ENCODE data around the gene CDH4.

CDH4 gene

DNA sequence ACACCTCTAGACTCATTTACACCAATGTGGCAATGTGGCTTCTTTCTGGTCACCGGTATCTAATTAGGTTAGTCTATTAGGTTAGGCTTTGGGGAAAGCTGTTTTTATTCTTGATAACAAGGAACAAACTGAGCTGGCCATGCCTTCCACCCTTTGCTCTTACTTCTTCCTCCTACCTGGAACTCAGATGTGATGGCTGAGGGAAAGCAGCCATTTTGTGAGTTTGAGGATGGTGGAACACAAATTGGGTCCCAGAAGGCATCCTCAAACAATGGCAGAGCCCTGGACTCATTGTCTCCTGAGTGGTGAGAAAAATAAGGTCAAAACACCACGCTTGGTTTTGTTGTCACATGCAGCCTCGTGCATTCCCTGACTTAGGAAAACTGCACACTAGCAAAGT is 7.7 kb downstream of the CDH4 start:
- no peak for TF ChIP-seq YY1 (IDR thresholded peaks at IDR 0.05; ENCODE audit: low read depth)
- TF ChIP-seq ZBTB7A (IDR thresholded peaks at IDR 0.05; ENCODE audit: low read depth) = no peak
- no peak for TF ChIP-seq NFIC (IDR thresholded peaks at IDR 0.05)
- TF ChIP-seq TEAD4 (IDR thresholded peaks at IDR 0.05) = no peak
- TF ChIP-seq TCF12 (IDR thresholded peaks at IDR 0.05; ENCODE audit: low read depth) = no peak
- TF ChIP-seq EP300 (IDR thresholded peaks at IDR 0.05; ENCODE audit: borderline replicate concordance) = no peak
- no peak for TF ChIP-seq CREB1 (IDR thresholded peaks at IDR 0.05; ENCODE audit: low read depth)
- no peak for TF ChIP-seq RAD21 (IDR thresholded peaks at IDR 0.05; ENCODE audit: low read depth)

GRCh38 chr20:61260905-61261304 is 8.8 kb downstream of the CDH4 start:
- 0 out of 2 replicates have a peak, but pooled peaks have one; percentile 4 for TF ChIP-seq RAD21 (IDR thresholded peaks at IDR 0.05; ENCODE audit: low read depth)
- no peak for TF ChIP-seq FOXM1 (IDR thresholded peaks at IDR 0.05; ENCODE audit: borderline replicate concordance, low read depth)

- TF ChIP-seq USF1 (IDR thresholded peaks at IDR 0.05) (no peak), NFIC (IDR thresholded peaks at IDR 0.05) (no peak), EP300 (IDR thresholded peaks at IDR 0.05; ENCODE audit: borderline replicate concordance) (no peak), CREB1 (IDR thresholded peaks at IDR 0.05; ENCODE audit: low read depth) (no peak), TCF12 (IDR thresholded peaks at IDR 0.05; ENCODE audit: low read depth) (no peak), YY1 (IDR thresholded peaks at IDR 0.05; ENCODE audit: low read depth) (no peak), MAX (IDR thresholded peaks at IDR 0.05) (no peak), ZBTB7A (IDR thresholded peaks at IDR 0.05; ENCODE audit: low read depth) (no peak), RAD21 (IDR thresholded peaks at IDR 0.05; ENCODE audit: low read depth) (no peak), FOXM1 (IDR thresholded peaks at IDR 0.05; ENCODE audit: borderline replicate concordance, low read depth) (no peak), TAF1 (IDR thresholded peaks at IDR 0.05; ENCODE audit: low read depth) (no peak), TEAD4 (IDR thresholded peaks at IDR 0.05) (no peak), CEBPB (IDR thresholded peaks at IDR 0.05) (no peak), EGR1 (IDR thresholded peaks at IDR 0.05) (no peak)
- TF ChIP-seq, protein P1, sequence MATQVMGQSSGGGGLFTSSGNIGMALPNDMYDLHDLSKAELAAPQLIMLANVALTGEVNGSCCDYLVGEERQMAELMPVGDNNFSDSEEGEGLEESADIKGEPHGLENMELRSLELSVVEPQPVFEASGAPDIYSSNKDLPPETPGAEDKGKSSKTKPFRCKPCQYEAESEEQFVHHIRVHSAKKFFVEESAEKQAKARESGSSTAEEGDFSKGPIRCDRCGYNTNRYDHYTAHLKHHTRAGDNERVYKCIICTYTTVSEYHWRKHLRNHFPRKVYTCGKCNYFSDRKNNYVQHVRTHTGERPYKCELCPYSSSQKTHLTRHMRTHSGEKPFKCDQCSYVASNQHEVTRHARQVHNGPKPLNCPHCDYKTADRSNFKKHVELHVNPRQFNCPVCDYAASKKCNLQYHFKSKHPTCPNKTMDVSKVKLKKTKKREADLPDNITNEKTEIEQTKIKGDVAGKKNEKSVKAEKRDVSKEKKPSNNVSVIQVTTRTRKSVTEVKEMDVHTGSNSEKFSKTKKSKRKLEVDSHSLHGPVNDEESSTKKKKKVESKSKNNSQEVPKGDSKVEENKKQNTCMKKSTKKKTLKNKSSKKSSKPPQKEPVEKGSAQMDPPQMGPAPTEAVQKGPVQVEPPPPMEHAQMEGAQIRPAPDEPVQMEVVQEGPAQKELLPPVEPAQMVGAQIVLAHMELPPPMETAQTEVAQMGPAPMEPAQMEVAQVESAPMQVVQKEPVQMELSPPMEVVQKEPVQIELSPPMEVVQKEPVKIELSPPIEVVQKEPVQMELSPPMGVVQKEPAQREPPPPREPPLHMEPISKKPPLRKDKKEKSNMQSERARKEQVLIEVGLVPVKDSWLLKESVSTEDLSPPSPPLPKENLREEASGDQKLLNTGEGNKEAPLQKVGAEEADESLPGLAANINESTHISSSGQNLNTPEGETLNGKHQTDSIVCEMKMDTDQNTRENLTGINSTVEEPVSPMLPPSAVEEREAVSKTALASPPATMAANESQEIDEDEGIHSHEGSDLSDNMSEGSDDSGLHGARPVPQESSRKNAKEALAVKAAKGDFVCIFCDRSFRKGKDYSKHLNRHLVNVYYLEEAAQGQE (IDR thresholded peaks at IDR 0.05; ENCODE audit: low read depth) = no peak
These were observed 10.0 kb downstream of the CDH4 start for GRCh38 chr20:61262036-61262435.

DNA sequence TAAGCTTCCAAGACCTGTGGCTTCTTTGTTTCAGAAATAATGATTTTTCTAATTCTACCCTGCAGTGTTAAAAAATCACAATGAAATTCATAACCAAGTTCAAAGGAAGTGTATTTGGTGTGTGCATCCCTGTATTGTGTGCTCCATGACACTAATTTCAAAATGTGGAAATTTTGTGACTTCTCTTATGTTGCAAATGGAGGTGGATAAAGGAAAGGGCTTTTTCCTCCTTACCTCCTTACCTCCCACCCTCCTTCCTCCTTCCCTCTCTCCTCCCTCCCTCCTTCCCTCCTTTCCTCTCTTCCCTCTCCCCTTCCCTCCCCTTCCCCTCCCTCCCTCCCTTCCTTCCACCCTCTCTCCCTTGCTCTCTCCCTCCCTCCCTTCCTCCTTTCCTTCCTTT is 10.5 kb downstream of the CDH4 start:
- TF ChIP-seq EGR1 (IDR thresholded peaks at IDR 0.05) (no peak), TEAD4 (IDR thresholded peaks at IDR 0.05) (no peak), TCF12 (IDR thresholded peaks at IDR 0.05; ENCODE audit: low read depth) (no peak), USF1 (IDR thresholded peaks at IDR 0.05) (no peak), FOXM1 (IDR thresholded peaks at IDR 0.05; ENCODE audit: borderline replicate concordance, low read depth) (no peak), CREB1 (IDR thresholded peaks at IDR 0.05; ENCODE audit: low read depth) (no peak), TAF1 (IDR thresholded peaks at IDR 0.05; ENCODE audit: low read depth) (no peak)

- TF ChIP-seq MAX (IDR thresholded peaks at IDR 0.05) (no peak), RAD21 (IDR thresholded peaks at IDR 0.05; ENCODE audit: low read depth) (peak; percentile 22), CREB1 (IDR thresholded peaks at IDR 0.05; ENCODE audit: low read depth) (no peak), YY1 (IDR thresholded peaks at IDR 0.05; ENCODE audit: low read depth) (no peak), TCF12 (IDR thresholded peaks at IDR 0.05; ENCODE audit: low read depth) (no peak), ZBTB7A (IDR thresholded peaks at IDR 0.05; ENCODE audit: low read depth) (no peak), NFIC (IDR thresholded peaks at IDR 0.05) (no peak)
These were observed 11.1 kb downstream of the CDH4 start for GRCh38 chr20:61263084-61263695.

- no peak for TF ChIP-seq YY1 (IDR thresholded peaks at IDR 0.05; ENCODE audit: low read depth)
- no peak for TF ChIP-seq ZBTB7A (IDR thresholded peaks at IDR 0.05; ENCODE audit: low read depth)
- no peak for TF ChIP-seq TAF1 (IDR thresholded peaks at IDR 0.05; ENCODE audit: low read depth)
- no peak for TF ChIP-seq MAX (IDR thresholded peaks at IDR 0.05)
- no peak for TF ChIP-seq EP300 (IDR thresholded peaks at IDR 0.05; ENCODE audit: borderline replicate concordance)
- TF ChIP-seq TCF12 (IDR thresholded peaks at IDR 0.05; ENCODE audit: low read depth) = no peak
- no peak for TF ChIP-seq NFIC (IDR thresholded peaks at IDR 0.05)
- TF ChIP-seq, protein P1 (IDR thresholded peaks at IDR 0.05; ENCODE audit: low read depth) = no peak
- TF ChIP-seq EGR1 (IDR thresholded peaks at IDR 0.05) = no peak
- no peak for TF ChIP-seq TEAD4 (IDR thresholded peaks at IDR 0.05)
- no peak for TF ChIP-seq FOXM1 (IDR thresholded peaks at IDR 0.05; ENCODE audit: borderline replicate concordance, low read depth)
- no peak for TF ChIP-seq RAD21 (IDR thresholded peaks at IDR 0.05; ENCODE audit: low read depth)
- no peak for TF ChIP-seq CREB1 (IDR thresholded peaks at IDR 0.05; ENCODE audit: low read depth)
- TF ChIP-seq USF1 (IDR thresholded peaks at IDR 0.05) = no peak
- TF ChIP-seq CEBPB (IDR thresholded peaks at IDR 0.05) = no peak
These were observed 11.9 kb downstream of the CDH4 start for GRCh38 chr20:61263938-61264337.

Measured in Ishikawa (cell line).